Measurements from ENCODE around the gene DAZL.

The DAZL gene

DNA sequence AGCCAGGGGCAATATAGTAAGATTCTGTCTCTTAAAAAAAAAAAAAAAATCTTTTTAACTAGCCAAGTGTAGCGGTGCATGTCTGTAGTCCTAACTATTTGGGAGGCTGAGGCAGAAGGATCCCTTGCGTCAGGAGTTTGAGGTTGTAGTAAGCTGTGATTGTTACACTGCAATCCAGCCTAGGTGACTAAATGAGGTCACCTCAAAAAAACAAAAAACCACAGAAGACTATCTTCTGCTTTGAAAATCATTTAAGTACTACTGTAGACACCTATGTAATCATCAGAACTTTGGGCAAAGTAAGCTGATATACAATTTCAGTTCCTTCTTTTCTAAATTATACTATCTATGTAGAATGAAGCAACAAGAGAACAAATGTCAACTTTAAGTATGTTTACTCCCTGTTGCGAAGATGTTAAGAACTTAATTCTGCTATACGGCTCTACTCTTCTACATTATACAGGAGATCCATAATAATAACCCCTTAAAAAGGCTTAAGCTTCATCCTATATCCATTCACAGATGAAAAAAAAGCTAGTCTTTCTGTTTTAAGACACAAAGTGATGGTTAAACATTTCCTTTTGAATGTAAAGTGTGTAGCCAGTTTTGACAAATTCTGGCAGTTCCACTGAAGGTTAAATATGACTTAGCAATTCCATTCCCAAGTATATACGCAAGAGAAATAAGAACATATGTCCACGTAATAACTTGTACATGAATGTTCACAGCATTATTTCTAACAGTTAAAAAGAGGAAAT lies 15.2 kb downstream of the DAZL start:
- DNase-seq: peak; percentile 38

- no peak for DNase-seq
These were observed 16.1 kb downstream of the DAZL start for GRCh38 chr3:16589120-16589519.

GRCh38 chr3:16587681-16588060 lies 17.6 kb downstream of the DAZL start:
- no peak for DNase-seq

GRCh38 chr3:16587047-16587680 lies 18.1 kb downstream of the DAZL start:
- DNase-seq: no peak

DNA sequence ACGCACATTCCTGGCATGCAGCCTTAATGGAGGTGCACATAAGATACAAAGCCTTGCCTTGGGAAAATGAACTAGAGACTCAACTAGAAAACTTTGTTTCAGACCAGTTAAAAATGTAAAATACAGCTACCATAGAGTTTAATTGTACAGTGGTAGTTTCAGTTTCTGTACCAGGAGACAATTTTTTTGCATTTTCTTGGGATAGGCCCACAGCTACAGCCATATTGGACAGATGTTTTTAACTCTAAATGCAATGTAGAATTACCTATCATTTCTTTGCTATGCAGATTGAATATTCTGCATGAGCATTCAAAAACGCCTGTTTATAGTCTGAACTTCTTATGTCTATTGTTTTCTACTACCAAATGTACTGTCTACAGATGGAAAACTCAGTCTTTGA lies 20.3 kb downstream of the DAZL start:
- no peak for DNase-seq

- DNase-seq: no peak
These were observed 21.7 kb downstream of the DAZL start for GRCh38 chr3:16583551-16583950.

GRCh38 chr3:16570113-16570512 lies 35.1 kb downstream of the DAZL start:
- no peak for DNase-seq

DNA sequence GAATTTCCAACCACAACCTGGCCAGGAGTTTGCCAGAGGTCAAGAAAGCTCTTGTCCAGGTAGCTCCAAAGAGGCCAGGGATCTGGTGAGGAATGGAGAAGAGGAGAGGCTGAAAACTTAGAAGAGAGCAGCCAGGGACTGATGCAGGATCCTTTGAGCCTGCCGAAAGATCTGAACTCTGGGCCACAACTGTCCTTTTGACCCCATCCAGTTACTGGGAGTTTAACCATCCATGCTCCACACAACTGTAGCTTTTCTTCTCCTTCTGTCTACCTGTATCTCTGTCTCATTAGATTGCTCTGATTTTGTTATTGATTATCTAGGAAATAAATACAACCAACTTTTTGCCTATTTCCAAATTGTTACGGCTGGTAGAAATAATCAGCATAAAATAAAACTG lies 36.7 kb downstream of the DAZL start:
- no peak for DNase-seq

DNA sequence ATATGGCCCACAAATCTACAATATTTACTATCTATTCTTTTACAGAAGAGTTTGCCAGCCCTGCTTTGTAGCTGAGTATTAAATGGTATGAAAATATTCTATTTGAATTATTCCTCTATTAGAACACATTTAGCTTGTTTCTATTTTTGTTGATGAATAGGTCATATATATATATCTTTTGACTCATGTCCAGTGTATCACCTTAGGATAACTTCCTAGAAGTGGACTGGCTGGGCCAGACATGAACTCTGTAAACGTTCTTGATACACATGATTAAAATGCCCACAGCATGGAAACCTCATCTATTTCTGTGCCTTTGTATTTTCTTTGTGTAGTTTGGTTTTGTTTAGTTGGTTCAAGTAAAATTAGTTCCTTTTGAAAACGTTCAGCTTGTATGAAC lies 37.1 kb downstream of the DAZL start:
- no peak for DNase-seq

- DNase-seq: no peak
These were observed 45.4 kb downstream of the DAZL start for GRCh38 chr3:16559653-16560365.

DNA sequence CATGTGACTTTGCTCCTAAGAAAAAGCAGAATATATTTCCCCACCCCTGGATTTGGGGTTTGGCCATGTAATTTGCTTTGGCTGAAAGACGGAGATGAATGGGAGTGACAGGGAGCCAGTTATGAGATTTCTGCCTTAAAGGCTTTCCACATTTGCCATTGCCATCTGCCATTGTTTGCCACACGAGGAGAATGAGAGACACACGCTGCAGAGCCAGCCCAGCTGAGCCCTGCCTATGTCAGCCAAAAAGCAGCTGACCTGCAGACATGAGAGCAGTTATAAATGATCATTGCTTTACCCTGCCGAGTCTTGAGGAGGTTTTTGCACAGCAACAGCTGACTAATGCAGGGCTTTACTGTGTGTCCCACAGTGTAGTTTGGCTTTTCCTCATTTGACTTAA lies 51.1 kb downstream of the DAZL start:
- DNase-seq: no peak

DNA sequence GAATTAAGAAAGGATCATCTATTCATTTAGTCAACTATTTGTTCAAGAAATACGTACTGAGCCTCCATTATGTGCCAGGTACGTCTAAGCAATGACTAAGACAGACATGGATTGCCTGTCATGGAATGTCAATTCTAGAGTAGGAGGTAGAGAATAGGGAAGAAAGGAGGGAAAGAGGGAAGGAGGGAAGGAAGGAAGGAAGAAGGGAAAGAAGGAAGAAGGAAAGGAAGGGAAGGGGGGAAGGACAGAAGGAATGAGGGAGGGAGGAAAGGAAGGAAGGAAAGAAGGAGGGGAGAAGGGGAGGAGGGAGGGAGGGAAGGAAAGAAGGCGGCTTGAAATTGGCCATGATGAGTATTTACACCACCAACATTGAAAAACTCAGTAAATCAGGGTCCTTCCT lies 52.5 kb downstream of the DAZL start:
- no peak for DNase-seq

DNA sequence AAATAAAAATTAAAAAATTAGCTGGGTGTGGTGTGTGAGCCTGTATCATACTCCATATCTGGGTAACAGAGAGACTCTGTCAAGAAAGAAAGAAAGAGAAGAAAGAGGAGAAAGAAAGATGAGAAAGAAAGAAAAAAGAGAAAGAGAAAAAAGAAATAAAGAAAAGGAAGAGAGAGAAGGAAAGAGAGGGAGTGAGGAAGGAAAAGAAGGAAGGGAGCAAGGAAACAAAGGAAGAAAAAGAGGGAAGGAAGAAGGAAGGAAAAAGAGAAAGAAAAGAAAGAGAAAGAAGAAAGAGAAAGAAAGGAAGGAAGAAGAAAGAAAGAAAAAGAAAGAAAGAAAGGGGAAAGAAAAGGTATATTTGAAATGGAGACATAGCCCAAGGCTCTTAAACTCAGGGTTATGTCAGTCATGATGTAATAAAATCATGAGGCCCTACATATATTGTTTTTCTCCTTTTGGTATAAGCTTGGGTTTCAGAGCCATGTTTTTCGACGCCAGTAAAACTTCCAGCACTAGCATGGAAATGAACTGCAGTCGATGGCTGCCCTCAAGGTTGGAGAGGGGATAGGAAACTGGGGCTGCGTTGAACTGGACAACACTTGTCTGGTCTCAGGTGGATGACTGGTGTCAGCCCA lies 53.8 kb downstream of the DAZL start:
- DNase-seq: no peak

DNA sequence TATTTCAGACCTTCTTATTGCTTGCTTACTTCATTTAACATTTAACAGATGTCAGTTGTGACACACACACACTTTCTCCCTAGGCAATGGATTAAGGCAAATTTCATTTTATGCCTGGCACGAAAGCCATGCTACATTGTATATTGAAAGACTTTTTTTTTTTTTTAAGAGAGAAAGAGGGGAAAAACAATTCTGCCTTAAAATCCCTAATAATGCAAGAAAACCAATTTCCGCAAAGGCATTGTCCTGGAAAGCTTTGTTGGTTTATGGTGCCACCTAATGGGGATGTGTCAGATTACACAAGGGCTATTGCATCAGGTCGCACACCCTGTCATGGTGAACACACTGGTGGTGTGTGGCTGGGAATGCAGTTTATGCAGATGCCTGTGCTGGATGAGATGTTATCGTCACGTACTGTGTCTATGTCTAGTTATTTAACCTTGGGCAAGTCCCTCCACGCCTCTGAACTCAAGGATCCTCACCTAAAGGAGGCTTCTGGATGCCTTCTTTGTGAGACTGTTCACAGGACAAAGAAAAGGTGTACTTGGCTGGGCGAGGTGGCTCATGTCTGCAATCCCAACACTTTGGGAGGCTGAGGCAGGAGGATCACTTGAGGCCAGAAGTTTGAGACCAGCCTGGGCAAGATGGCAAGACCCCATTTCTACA lies 54.4 kb downstream of the DAZL start:
- peak; percentile 87 for DNase-seq

DNA sequence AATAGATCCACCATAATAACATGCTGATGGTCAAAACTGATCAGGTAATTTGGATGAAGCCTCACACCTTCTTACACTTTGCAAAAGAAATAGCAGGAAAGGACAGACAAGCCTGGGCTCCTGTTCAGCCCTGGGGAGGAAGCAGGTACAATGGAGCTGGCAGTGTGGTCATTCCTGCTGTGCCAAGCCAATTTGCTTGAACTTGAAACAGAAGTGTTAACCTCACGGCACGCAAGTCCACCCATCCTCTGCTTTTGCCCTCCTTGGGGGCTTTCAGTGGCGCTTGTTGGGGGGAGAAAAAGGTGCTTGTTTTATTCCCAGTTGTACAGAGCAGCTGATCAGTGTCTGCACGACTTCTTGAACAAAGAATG lies 54.9 kb downstream of the DAZL start:
- DNase-seq: no peak

DNA sequence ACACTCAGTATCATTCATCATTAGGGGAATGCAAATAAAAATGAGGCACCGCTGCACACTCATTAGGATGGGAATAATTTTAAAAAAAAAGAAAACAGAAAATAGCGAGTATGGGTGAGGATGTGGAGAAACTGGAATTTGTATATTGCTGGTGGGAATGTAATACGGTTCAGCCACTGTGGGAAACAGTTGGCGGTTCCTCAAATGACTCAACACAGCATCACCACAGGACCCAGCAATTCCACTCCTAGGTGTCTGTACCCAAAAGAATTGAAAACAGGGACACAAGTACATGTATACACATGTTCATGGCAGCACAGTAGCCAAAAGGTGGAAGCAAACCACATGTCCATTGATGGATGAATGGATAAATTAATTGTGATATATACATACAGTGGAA lies 56.5 kb downstream of the DAZL start:
- no peak for DNase-seq

DNA sequence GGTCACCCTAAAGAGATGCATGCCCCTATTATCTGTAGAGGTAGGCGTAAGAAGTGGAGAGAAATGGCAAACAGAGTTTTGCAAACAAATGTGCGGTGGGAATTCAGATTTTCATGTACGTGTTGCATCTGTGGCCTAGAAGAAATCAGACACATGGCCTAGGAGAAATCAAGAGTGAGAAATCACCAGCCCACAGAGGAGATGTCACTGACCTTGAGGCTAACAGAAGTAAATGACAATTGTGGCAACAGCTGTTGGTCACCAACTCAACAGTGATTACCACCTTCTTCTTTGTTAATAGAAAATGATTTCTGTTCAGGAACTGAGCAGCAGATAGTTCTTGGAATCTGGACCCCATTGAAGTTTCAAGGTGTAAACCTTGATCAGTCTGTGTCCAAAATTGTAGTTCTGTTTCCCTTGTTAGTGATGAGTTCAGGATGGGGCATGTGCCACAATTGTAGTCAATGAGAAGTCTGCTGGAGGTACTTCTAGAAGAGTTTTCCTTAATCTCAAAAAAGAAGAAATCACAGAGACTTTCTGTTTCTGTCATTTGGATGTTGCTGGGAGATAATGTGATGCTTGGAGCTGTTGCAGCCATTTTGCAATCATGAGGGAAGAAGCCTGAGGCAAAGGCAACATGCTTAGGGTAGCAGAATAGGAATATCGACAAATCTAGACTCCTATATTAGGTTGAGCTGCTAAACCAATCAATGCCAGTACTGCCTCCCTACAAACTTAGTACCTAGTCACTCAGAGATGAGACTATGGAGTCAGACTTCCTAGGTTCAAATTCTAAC lies 57.5 kb downstream of the DAZL start:
- DNase-seq: no peak

- no peak for DNase-seq
These were observed 58.8 kb downstream of the DAZL start for GRCh38 chr3:16546186-16547010.

- DNase-seq: no peak
These were observed 59.6 kb downstream of the DAZL start for GRCh38 chr3:16545413-16546185.

DNA sequence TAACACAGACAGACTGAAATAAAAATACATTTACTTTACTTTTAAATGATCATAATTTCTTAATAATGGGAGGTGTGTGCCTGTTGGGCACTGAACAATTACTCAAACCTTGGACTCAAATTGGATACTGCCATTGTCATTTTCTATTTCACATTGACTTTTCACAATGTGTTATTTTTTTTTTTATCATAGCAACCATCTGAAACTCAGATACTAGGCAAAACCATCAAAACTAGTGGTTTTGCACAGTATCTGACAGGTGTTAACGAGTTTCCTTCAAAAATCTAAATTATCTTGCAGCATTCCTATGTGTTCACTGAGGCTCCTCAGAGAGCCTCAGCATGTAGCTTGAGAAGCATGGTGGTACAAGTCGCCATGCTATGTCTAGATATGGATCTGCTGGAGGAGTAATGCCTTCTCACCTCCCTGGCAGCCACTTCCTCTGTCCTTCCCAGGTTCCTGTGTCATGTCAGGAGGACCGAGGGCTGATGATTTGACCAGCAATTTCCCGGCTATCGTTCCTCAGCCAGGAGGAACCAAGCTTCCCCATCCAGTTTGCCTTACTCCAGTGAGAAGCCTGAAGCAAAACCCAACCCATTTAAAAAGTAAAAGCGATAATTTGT lies 61.9 kb downstream of the DAZL start:
- DNase-seq: no peak
